ENCODE data around the gene IGFL1.

DNA sequence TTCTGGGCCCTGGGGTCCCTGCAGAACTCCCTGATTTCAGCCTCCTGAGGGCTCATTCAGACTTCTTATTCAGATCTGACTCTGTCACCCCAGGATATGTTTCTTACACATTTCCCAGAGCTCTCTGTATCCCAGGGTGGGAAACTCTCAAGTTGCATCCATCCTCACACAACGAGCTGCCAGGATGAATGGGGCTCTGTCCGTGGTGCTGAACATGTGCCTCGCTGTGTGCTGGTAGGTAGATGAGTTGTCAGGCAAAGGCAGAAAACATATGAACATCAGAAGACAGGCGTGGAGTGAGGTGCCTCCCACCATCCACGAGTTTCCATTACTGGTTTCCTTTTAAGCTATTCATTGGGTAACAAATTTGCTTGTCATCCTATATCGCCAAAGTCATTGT is 11.4 kb upstream of the IGFL1 start:
- TF ChIP-seq, protein P1, sequence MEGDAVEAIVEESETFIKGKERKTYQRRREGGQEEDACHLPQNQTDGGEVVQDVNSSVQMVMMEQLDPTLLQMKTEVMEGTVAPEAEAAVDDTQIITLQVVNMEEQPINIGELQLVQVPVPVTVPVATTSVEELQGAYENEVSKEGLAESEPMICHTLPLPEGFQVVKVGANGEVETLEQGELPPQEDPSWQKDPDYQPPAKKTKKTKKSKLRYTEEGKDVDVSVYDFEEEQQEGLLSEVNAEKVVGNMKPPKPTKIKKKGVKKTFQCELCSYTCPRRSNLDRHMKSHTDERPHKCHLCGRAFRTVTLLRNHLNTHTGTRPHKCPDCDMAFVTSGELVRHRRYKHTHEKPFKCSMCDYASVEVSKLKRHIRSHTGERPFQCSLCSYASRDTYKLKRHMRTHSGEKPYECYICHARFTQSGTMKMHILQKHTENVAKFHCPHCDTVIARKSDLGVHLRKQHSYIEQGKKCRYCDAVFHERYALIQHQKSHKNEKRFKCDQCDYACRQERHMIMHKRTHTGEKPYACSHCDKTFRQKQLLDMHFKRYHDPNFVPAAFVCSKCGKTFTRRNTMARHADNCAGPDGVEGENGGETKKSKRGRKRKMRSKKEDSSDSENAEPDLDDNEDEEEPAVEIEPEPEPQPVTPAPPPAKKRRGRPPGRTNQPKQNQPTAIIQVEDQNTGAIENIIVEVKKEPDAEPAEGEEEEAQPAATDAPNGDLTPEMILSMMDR (conservative IDR thresholded peaks at IDR 0.05; ENCODE audit: low read depth, low read length), result no peak
- TF ChIP-seq EZH2 (IDR thresholded peaks at IDR 0.05; ENCODE audit: borderline replicate concordance, low read depth, low read length, poor library complexity, severe bottlenecking), result no peak
